Activated naive CD4-positive, alpha-beta T cell treated with anti-CD3 and anti-CD28 coated beads for 36 hours (primary cell): ENCODE measurements around the gene SVOPL. TPM values are rescaled to one million over a fixed set of nuclear protein-coding genes. Genes with fewer than 3 reads are reported as not detected.

Experiments used
- CTCF ChIA-PET: fragments of 350-600 bp; sonication (Branson Sonifier 250); formaldehyde crosslinking; loops from one replicate; lab custom pipeline; 2021; ENCODE audit warnings: antibody characterized with exemption; lab: Charles Lee
- DNase-seq: peaks from one replicate; pipeline ENCODE4 v3.0.0-alpha.2; 2020
- H3K27ac Mint-ChIP-seq: one replicate; pipeline ENCODE4 v1.8.0; 2021; ENCODE audit warnings: mild to moderate bottlenecking, mixed read lengths
- H3K27me3 Mint-ChIP-seq: one replicate; pipeline ENCODE4 v1.8.0; 2021; ENCODE audit warnings: low read depth, mixed read lengths
- H3K36me3 Mint-ChIP-seq: one replicate; pipeline ENCODE4 v1.8.0; 2021; ENCODE audit warnings: low read depth, mixed read lengths
- H3K4me1 Mint-ChIP-seq: one replicate; pipeline ENCODE4 v1.8.0; 2021; ENCODE audit warnings: low read depth, mixed read lengths
- H3K4me3 Mint-ChIP-seq: one replicate; pipeline ENCODE4 v1.8.0; 2021; ENCODE audit warnings: mild to moderate bottlenecking, moderate library complexity, mixed read lengths
- H3K9me3 Mint-ChIP-seq: one replicate; pipeline ENCODE4 v1.8.0; 2021; ENCODE audit warnings: mixed read lengths
- intact Hi-C: fragments of 100-400 bp; cut with micrococcal nuclease; formaldehyde crosslinking; loops from one replicate; pipeline ENCODE4 v1.15.1; 2023
- total RNA-seq, 2 experiments: library from RNA; stranded (reverse); gene quantifications; one replicate each; pipeline ENCODE4 v1.2.3, GENCODE V29; 2021

The SVOPL gene
- total RNA-seq, 2 experiments from 2014 or later, result not detected

DNA sequence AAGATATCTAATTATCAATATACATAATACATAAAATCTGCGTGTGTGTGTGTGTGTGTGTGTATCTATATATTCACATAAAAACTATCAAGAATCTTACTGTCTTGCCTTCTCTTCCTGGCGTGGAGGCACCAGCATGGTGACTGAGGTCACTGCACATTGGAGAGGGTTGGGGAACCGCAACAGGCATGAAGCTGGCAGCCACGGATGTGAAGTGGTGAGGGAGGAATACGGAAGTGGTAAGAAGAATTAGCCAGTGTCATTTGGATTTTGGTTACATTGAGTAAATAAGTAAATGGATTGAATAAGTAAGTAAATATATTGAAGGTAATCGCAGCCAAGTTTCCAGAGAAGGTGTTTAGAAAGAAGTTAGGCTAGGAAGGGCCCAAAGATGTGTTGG, 156.0 kb downstream of the SVOPL start:
- Mint-ChIP-seq H3K4me1 (peaks cover 8% of the 10 kb centered on the region), H3K36me3 (peaks cover 71% of the 10 kb centered on the region), H3K9me3 (peaks cover 6% of the 10 kb centered on the region), H3K27ac (no peak overlapping the region), H3K4me3 (no peak overlapping the region), H3K27me3 (no peaks in the 10 kb centered on the region)
- intact Hi-C loops, result no loop called here
- no peak for DNase-seq
- CTCF ChIA-PET, result no interaction called here

Other genes starting within 250 kb of the SVOPL start
- gene TRIM24, start 241.1 kb downstream of the SVOPL start, total RNA-seq, result 10 to 100 TPM; 11.6 to 12.3 TPM
- not detected for gene TMEM213, start 96.6 kb upstream of the SVOPL start, total RNA-seq
- not detected for gene ATP6V0A4, start 96.8 kb upstream of the SVOPL start, total RNA-seq